ELR (cell line): ENCODE data around the gene STARD10.

Experiments
- DNase-seq: peaks from one replicate; pipeline ENCODE4 v3.0.0-alpha.2; 2015; ENCODE audit warnings: low read depth

Gene STARD10

DNA sequence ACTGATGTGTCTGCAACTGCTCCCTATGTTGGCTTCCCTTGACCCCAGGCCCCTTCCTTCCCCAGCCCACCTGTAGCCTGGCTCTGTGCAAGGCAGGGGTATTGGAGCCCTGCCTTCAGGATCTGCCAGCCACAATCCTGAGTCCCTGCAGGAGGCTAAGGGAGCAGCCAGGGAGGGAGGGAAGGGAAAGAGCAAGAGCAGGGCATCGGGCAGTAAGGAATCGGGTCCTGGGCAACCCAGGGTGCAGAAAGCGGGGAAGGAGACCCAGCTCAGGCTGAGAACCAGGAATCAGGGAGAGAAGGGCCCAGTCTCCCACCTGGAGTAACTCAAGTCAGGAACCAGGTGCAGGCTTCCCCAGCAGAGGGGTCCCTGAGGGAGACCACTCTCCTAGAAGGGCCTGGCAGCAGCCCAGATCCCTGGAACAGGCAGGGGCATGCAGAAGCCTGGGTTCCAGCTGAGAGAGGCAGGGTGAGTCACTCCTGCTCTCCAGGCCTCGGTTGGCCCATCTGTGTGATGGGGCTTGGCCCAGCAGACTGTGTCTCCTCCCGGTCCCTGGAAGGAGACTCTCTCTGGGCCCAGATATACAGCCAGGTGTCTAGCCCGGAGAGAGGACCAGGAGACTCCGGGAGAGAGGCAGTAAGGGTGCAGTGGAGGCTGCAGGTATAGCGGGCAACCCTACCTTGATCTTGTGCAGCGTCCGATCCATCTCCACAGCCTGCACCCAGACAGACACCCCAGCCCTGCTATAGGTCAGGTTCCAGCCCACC lies 13.4 kb downstream of the STARD10 start:
- DNase-seq: no peak

DNA sequence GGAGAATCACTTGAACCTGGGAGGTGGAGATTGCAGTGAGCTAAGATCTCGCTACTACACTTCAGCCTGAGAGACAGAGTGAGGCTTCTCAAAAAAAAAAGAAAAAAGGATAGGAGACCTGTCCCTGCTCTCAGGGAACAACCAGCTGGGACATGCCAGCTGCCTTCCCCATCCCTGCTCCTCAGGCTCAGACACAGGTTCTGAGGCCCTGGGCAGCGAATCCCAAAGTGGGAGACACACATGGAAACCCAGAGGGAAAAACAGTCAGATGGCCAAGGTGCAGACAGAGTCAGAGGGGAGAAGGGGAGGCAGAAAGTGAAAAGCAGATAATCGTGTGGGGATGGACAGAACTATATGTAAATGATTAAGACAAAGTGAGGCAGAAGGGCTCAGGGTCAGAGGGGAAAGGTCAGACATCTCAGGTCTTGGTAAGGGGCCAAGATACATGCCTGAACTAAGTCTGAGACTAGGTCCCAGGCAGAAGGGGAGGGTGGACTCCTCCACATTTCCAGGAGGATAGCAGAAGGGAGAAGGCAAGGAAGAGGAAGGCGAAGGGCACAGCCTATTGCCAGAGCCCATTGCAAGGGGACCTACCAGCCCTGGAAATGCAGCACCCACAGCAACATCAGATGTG lies 14.2 kb downstream of the STARD10 start:
- no peak for DNase-seq

DNA sequence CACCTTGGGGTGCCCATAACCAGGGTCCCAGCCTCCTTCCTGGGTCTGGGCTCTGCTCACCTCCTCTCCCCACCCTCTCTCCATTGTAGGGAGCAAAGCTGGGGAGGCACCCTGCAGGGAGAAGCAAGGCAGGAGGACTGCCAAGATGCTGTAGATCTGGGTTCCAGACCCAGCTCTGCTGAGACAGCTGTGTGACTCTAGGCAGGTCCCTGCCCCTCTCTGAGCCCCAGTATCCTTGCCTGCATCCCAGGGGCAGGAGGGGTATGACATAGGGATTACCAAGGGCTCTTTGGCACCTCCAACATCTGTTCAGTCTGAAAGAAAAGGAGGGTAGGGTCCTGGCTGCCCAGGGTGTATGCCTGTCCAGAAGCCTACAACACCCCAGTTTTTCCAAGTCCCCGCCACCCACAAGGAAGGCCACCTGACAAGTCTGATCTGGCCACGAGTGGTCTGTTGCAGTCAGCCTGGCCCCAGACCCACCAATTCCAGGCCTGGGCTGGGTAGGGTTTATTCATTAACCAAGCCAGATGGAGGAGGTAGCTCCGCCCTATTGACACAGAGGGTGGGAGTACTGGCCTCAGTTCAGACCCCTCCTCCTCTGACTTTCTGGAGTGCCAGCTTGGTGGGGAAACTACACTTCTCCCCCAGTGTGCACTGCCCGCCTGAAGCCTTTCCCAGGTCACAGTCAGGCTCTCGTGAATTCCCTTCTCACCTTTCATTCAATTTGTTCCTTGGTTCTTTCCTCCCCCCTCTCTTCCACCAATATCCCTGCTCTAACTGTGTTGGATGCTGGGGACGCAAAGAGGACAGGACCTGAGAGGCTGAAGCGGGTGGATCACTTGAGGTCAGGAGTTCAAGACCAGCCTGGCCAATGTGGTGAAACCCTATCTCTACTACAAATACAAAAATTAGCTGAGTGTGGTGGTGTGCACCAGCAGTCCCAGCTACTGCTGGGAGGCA lies 15.0 kb downstream of the STARD10 start:
- DNase-seq: no peak

DNA sequence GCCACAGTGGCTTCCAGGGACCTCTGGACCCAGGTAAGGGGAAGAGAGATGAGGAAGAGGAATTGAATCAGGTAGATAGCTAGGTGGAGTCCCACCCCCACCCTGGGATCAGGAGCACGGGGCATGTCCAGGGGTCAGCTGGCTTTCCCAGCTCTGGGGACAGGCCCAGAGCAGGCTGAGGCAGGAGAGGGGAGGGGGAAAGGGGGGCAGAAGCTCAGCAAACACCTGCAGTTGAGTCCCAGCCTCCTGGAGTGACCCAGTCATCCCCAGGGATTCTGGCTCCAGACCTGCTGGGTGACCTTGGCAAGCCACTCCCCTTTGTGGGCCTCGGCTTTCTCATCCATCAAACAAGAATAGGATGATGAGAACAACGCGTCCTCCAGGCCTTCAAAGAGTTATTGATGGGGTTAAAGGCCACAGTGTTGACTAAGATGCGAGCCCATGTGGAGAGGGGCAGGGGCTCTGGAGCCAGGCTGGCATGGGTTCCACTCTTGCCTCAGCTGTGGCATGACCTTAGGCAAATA lies 16.0 kb downstream of the STARD10 start:
- no peak for DNase-seq

DNA sequence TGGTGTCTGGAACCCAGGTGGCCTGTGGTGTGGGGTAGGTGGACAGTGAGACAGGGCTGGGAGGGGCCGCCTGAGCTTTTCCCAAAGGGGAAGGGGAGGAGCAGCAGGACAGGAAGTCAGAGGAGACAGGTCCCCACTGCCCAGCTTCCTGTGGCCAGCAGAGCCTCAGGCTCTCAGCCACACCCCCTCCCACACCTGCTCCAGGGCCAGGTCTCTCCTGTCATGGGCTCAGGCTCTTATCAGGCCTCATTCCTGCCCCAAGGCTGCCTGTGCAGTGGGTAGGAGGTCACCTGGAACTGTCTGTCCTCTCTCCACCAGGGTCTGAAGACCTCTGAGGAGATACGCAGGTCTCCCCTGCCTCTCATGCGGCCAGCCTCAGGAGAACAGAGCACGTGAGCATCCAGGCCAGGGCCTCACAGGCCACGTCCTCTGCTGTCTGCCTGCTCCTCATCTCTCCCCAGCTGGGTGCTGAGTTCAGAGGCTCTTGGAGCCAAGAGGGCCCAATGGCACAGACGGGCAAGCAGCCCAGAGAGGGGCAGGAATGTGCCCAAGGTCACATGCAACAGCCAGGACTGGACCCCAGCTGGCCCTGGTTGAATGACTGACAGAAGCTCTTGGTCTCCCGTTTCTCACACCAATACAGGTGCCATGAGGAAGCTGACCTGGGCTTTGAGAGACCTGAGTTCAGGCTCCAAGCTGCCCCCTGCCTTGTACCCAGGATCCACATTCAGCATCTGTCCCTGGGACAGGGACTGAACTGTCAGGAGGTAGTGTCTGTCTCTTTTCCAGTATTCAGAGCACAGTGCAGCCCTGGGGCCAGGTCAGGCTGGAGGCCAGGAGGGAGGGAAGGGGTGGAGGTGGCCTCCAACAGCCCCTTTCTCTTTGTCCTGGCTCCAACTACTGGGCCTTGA lies 16.7 kb downstream of the STARD10 start:
- DNase-seq: no peak

DNA sequence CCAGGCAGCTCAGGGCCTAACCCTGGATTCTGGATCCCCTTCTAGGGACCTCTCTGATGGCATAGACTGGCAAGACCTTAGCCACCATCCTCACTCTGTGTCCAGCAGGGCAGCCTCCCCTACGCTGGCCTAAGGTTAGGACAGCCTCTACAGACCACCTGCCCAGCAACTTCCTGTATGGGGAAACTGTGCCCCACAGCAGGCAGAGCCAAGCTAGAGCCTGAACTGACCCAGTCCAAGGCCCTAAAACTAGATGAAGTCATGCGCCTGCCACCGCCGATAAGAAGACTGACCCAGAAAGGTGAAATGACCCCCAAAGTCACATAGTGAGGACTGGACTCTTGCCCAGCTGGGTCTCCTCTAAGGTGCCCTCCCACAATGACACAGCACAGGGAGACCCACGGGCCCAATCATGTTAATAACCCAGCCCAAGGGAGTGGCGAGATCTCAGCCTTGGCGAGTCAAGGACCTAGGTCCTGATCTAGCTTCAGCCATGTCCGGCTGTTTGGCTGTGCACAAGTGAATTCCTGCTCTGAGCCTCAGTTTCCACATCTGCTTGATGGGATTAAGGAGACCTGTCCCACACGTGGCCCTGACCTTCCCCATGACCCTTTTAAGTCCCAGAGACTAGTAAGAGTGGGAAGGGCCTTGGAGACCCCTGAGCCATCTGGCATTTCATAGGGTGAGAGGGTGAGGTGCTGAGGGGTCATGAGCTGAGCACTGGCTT lies 17.6 kb downstream of the STARD10 start:
- DNase-seq: no peak

DNA sequence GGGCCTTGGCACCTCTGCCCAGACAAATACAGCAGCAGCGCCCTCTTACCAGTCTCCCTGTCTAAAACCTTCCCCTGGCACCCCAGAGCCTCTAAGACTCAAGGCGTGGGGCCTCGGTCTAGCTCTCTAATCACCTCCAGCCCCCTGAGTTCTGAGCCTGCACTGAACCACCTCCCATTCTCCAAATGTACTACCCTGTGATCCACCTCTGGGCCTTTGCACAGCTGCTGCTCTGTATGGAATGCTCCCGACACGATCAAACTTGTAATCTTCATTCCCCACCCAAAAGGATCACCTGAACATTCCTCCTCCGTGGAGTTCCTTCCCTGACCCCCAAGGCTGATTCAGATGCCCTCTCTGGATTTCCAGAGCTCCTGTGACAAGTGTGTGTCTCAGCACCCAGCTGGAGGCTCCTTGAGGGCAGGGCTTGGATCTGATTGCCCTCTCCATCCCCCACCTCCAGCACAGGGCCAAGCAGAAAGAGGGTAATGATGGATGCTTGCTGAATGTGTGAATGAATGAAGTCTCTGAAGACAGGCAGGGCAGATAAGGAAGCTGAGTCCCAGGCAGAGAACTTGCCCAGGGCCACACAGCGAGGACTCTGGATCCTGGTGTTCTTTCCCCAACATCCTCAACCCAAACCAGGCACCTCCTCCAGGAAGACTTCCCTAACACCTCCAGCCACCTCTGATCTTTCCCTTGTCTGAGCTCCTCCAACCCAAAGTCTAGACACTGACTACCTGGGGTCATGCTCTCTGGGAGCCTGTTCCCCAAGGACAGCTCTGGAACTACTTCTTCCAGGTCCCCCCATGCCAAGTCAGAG lies 18.3 kb downstream of the STARD10 start:
- DNase-seq: no peak

DNA sequence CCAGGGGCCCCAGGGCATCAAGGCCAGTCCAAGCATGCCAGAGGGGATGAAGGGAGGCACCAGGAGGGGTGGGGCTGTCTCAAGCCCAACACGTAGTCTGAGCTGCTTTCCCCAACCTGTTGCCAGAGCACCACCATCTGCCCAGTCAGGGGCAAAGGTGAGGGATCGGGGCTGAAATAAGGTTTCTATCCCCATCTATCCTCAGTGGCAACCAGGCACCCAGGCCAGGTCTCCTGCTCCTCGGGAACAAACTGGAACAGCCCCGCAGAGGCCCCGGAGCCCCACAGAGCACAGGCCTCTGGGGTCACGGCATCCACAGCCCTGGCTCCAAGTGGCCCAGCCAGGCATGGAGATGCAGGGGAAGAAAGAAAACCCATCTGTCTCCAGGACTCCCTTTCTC lies 19.3 kb downstream of the STARD10 start:
- no peak for DNase-seq

DNA sequence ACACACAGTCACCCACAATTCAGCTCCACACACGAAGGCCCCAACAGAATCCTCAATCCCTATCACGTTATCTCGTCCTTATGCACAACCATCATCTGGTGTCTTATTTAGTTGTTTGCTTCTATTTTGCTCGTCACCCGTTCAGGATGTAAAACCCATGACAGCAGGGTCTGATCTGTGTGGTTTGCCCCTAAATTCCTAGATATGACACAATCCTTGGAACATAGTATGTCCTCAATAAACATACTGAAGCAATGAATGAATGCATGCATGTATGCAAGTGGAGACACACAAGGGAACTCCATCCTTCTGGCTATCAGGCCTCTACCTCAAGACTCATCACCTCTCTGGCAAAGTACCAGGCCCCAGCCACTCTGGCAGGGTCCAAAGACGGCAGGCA lies 20.2 kb downstream of the STARD10 start:
- peak; percentile 36 for DNase-seq

DNA sequence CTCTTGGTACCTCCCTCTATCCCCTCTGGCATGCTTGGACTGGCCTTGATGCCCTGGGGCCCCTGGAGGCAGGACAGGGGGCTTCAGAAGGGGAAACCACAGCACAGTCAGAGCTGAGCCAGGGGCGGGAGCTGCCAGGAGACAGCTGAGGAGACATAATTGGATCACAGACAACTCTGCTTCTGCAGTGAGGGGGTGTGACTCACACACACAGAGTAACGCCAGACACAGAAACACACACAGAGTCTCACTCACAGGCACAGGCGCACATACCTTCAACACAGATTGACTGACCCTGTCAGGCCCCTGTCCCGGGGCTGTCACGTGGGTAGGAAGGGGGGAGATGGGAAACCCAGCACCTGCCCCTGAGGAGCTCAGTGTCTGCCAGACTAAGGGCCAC lies 20.6 kb downstream of the STARD10 start:
- DNase-seq: peak; percentile 88

DNA sequence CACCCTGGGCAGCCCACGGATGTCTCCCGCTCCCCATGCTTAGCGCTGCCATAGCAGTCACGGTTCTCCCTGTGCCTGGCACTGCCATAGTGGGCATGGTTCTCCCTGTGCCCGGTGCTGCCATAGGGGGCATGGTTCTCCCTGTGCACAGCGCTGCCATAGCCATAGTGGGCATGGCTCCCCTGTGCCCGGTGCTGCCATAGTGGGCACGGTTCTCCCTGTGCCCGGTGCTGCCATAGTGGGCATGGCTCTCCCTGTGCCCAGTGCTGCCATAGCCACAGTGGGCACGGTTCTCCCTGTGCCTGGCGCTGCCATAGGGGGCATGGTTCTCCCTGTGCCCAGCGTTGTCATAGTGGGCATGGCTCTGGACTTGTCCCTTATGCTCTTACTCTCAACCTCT lies 21.8 kb downstream of the STARD10 start:
- DNase-seq: no peak

DNA sequence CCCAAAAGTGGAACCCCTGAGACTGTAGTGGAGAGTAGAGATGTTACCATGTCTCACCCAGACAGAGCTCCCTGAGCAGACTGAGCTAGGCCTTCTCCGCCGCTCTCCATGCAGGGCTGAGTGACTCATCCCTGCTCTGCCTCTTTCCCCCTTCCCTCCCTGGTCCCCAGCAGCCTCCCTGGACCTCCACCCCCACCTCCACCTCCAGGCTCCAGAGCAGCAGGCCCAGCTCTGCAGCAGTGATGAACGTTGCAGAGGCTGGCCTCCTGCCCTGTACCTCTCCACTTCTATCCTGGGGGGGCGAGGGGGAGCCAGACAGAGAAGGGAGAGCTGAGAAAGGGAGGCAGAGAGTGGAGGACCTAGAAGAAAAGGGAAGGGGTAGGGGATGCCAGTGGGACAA lies 22.3 kb downstream of the STARD10 start:
- peak; percentile 76 for DNase-seq

DNA sequence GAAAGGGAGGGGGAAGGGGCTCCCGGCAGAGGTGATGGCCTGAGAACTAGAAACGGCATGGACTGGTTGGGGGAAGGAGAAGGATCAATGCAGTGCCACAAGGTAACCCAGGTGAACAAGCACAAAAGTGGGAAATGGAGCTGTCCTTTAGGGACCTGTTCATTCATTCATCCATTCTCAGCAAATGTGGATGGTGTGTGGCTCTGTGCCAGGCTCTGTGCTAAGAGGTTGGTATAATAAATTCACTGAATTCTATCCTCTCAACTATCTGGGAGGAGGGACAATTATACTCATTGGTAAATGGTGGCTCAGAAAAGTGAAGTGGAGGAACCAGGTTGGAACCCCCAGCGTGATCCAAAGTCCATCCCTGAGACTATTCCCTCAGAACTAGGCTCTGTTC lies 23.0 kb downstream of the STARD10 start:
- no peak for DNase-seq

DNA sequence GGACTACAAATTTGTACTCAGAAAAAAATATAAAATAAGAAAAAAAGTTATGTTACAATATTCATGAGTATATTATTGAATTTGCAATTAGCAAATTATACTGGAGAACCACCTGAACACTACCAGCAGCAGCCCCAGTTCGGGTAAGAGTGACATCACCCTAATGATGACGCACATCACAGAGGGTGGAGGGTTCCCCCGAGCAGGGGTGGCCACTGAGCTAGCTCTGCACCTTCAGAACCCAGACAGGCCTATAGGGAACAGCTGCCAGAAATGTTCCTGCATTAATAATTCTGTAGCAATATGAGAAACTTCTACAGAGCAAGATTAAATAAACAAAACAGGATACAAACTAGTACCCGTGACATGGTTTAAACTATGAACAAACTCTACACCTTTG lies 24.2 kb downstream of the STARD10 start:
- peak; percentile 34 for DNase-seq

DNA sequence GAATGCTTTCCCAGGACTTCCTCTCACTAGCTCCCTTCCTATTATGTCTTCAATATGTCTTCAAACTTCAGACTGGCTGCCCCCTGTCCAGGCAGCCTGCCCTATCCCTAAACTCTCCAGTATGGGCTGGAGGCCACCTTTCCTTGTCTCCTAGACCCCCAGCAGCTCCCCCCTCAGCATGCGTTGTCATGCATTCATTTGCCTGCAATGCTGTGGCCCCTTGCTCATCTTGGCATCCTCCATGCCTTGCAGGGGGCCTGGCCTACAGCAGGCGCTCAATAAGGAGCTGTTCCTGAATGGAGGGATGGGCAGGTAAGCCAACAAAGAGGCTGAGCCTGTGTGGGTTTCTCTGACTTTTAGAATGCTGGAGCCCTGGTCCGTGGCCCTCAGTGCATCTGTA lies 25.3 kb downstream of the STARD10 start:
- no peak for DNase-seq

DNA sequence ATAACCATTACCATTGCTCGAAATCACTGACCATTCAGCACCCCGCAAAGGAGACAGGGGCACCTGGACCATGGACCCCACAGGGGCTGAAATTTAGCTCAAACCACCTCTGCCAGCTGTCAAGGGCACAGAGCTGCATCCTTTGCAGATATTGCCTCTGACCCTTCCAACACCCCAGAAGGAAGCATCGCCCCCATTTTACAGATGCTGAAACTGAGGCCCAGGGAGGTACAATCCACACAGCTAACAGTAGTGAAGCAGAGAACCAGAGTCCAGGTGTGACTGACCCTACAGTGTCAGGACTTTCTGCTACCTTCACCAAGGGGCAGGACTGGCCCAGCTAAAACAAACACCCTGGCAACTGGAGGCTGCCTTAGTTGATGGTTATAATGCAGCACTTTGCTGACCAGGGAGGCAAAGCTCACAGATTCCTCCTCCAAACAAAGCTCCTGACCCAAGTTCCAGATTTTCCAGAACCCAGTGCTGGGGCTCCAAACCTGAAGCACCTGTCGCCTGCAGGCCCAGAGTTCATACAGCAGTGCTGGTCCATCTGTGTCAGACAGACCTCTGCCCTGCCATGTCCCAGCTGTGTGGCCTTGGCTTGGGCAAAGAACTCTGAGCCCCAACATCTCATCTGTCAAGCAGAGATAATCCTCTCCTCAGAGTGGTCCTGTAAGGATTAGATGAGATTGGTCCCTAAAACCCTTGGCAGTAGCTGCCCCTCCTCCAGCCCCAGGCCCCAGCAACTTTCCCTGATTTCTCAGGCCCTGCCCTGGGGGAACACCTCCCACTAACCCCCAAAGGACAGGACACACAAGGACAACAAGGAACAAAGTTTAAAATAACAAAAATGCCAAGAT lies 26.4 kb downstream of the STARD10 start:
- no peak for DNase-seq

DNA sequence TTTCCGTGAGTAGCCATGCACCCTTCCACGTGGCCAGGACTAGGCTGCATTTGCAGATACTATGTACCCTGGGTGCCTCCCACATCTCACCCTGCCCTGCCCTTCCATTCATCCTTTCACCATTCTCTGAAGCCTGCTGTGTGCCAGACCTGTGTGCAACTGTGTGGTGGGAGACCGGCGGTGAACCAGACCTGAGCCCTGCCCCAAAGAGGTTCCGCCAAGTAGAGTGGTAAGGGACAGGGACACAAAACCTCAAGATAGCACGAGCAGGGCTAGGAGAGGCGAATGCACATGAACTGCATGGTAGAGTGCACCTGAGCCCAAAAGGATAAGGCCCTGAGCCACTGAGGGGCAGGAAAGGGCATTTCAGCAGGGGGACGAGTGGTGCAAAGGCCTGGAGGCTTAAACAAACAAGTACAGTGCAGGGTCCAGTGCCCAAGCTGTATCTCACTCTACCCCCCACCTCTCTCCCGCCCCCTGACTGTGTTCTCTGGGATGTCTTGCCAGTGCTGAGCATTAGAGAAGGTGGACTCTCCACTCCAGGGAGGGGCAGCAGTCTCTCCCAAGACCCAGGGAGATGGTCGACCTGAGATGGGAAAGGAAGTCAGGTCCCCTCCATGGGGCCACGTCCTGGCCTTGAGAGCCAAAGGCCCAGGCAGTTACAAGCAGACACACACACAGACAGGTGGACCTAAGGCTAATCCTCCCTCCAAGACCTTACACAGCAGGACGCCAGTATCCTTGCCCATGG lies 27.5 kb downstream of the STARD10 start:
- DNase-seq: no peak

DNA sequence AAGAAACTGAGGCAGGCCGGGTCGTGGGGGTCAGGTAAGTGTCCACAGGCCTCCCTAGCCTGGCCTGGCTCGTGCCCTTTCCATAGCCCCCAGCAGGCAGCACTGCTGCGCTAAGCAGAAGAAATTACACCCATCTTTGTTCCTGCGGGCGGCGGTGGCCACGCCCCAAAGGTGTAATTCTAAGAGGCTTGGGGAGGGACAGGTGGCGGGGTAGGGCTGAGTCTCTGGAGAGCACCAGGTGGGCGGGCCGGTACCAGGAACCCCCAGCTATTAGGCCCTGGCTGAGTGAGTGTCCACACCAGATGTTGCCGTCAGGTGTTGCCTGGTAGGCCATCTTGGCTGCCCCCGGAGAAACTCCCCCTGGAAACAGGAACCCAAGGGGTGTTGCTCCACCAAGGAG lies 29.3 kb downstream of the STARD10 start:
- no peak for DNase-seq
